LNCaP clone FGC (cell line): ENCODE results near the gene ATP2B2.

Experiments
- DNase-seq: peaks from one replicate; pipeline ENCODE4 v3.0.0-alpha.2; 2011; ENCODE audit warnings: low read depth
- H3K4me3 ChIP-seq: 2 replicates; pipeline ENCODE4 v1.5.1; 2011; ENCODE audit warnings: mild to moderate bottlenecking, low read depth, low read length, control low read depth
- CTCF ChIP-seq: IDR thresholded peaks from 2 replicates; pipeline ENCODE4 v1.5.1; 2012; ENCODE audit warnings: mild to moderate bottlenecking; ENCODE audit not compliant: control insufficient read depth, insufficient read depth; ENCODE audit errors: extremely low read depth

The ATP2B2 gene

GRCh38 chr3:10283638-10284037 lies 221.7 kb downstream of the ATP2B2 start:
- TF ChIP-seq CTCF = no peak
- peak; percentile 95 for DNase-seq
- H3K4me3 ChIP-seq = no peak overlapping the region

- TF ChIP-seq CTCF = no peak
- H3K4me3 ChIP-seq = no peak overlapping the region
- DNase-seq = no peak
These were observed 223.4 kb downstream of the ATP2B2 start for GRCh38 chr3:10281951-10282350.

- TF ChIP-seq CTCF = no peak
- DNase-seq = no peak
- H3K4me3 ChIP-seq = no peak overlapping the region
These were observed 224.8 kb downstream of the ATP2B2 start for GRCh38 chr3:10280571-10280970.

GRCh38 chr3:10280177-10280529 lies 225.2 kb downstream of the ATP2B2 start:
- DNase-seq = no peak
- TF ChIP-seq CTCF = 0 out of 2 replicates have a peak, but pooled peaks have one; percentile 0
- H3K4me3 ChIP-seq = no peak overlapping the region

GRCh38 chr3:10279384-10280176 lies 225.8 kb downstream of the ATP2B2 start:
- no peak for DNase-seq
- no peak for TF ChIP-seq CTCF
- no peak overlapping the region for H3K4me3 ChIP-seq

GRCh38 chr3:10278501-10278900 lies 226.9 kb downstream of the ATP2B2 start:
- no peak for TF ChIP-seq CTCF
- DNase-seq = no peak
- H3K4me3 ChIP-seq = no peak overlapping the region

GRCh38 chr3:10277115-10277625 lies 228.2 kb downstream of the ATP2B2 start:
- no peak overlapping the region for H3K4me3 ChIP-seq
- no peak for DNase-seq
- TF ChIP-seq CTCF = no peak
